Pancreas (tissue), 10 donors: ENCODE results near the gene PPP1R3D. TPM values are rescaled to one million over a fixed set of nuclear protein-coding genes. Genes with fewer than 3 reads are reported as not detected.

Source experiments
- ATAC-seq, 4 donors: fragments of 200-7000 bp; cut with Tn5 transposase; one replicate each; pipeline versions ENCODE4 v1.8.0 to v1.9.1; 2020; ENCODE audit warnings: mild to moderate bottlenecking in 4 of 4, moderate library complexity in 4 of 4
- DNase-seq, 6 donors: peaks; one replicate each; pipeline ENCODE4 v3.0.0-alpha.2; 2020
- FAIRE-seq: peaks from 2 replicates; lab custom pipeline; 2012; peaks lifted over from hg19 to GRCh38; lab: Jason Lieb, UNC
- H3K27ac ChIP-seq, 4 donors: fragments of 200-600 bp; sonication (generic); 1 replicate in 3 of 4; 2 replicates in 1 of 4; pipeline versions ENCODE4 v1.5.0 to v1.8.0; 2020
- H3K27me3 ChIP-seq, 4 donors: fragments of 200-600 bp; one replicate each; pipeline ENCODE4 v1.8.0; 2021
- H3K36me3 ChIP-seq, 3 donors: fragments of 200-600 bp; sonication (generic) in 1 of 3; one replicate each; pipeline versions ENCODE4 v1.5.0 to v1.8.0; 2020 to 2021
- H3K4me1 ChIP-seq, 3 donors: fragments of 200-600 bp; one replicate each; pipeline ENCODE4 v1.8.0; 2021
- H3K4me3 ChIP-seq, 4 donors: fragments of 200-600 bp; sonication (generic) in 2 of 4; one replicate each; pipeline versions ENCODE4 v1.5.0 to v1.8.0; 2020 to 2021
- H3K9me3 ChIP-seq, 4 donors: fragments of 200-600 bp; one replicate each; pipeline ENCODE4 v1.8.0; 2021
- WGBS, 2 donors: extraction: QIAGEN DNeasy Blood & Tissue Kit; methylation state at CpG; one replicate each; pipeline ENCODE4 v1.1.7; 2013; 5-methylcytosine and 5-hydroxymethylcytosine counted together
- intact Hi-C, 3 donors: fragments of 100-400 bp; cut with DNase I; formaldehyde crosslinking; loops; one replicate each; pipeline versions ENCODE4 v1.11.1 to v1.14.2; 2022
- polyA plus RNA-seq, 2 donors: library from polyadenylated mRNA; stranded (reverse); fragments of 200-250 nt; gene quantifications; one replicate each; pipeline ENCODE4 v1.2.3, GENCODE V29; 2013
- total RNA-seq, 6 donors: library from RNA; stranded (reverse); fragmentation: NEBNext Ultra II Directional in 4 of 6; extraction: Animal tissue kit (Norgen Biotek cat#: 25700) in 4 of 6; gene quantifications; one replicate each; pipeline versions ENCODE4 v1.2.1 to v1.2.4, GENCODE V29; 2021 to 2023
- TF ChIP-seq, protein P1 (sequence below), 4 donors: fragments of 200-600 bp; sonication (generic) in 3 of 4; IDR thresholded peaks; one replicate each; pipeline versions ENCODE4 v1.5.0 to v1.8.0; 2021; ENCODE audit warnings: antibody characterized with exemption in 4 of 4
- donor health status: healthy with polysubstance abuse.
- donor health status: DM: no; HTN: no; CAD: no; lungs with moderate emphysema.
- donor health status: DM: no; HTN: no; CAD: no.
- donor health status: control.
- donor health status: control.
- donor health status: Bipolar disorder and iron deficiency.
- donor health status: DM: yes; HTN: yes; CAD: no.
- donor health status: DM: no; HTN: no; CAD: no.
- donor health status: DM: no; HTN: no; CAD: no.
- donor health status: DM: yes; HTN: yes; CAD: no.

The PPP1R3D gene
- total and polyA plus RNA-seq, 8 donors, result 1.4 to 6.3 (median 3.6) TPM

DNA sequence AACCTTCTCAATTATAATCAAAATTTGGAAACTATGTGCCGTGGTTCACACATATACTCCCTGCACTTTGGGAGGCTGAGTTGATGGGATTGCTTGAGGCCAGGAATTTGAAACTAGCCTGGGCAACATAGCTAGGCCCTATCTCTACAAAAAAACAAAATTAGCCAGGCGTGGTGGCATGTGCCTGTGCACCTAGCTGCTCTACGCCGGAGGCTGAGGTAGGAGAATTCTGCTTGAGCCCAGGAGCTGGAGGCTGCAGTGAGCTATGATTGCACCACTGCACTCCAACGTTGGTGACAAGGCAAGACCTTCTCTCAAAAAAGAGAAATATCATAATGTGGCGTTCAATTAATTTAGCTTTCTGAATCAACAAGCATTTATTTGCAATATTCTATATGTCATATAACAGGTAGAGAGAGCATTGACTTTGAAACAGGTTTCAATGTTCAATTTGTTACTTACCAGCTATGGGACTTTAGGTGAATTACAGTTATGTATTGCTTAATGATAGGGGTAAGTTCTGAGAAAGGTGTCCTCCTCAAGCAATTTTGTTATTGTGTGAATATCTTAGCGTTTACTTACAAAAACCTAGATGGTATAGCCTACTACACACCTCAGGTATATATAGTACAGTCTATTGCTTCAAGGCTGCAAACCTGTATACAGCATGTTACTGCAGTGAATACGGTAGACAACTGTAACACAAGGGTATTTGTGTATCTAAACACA, 4.5 kb downstream of the PPP1R3D start:
- Histone ChIP-seq H3K36me3 (no peaks in the 10 kb centered on the region), H3K27me3 (no peaks in the 10 kb centered on the region), H3K9me3 (no peaks in the 10 kb centered on the region), H3K4me1 (peaks cover 5 to 35% (median 15%) of the 10 kb centered on the region in 3 donors), H3K27ac (no peak overlapping the region), H3K4me3 (no peak overlapping the region)
- intact Hi-C loops, result no loop called here
- FAIRE-seq (no peak), ATAC-seq (no peak), DNase-seq (no peak)
- TF ChIP-seq, protein P1, sequence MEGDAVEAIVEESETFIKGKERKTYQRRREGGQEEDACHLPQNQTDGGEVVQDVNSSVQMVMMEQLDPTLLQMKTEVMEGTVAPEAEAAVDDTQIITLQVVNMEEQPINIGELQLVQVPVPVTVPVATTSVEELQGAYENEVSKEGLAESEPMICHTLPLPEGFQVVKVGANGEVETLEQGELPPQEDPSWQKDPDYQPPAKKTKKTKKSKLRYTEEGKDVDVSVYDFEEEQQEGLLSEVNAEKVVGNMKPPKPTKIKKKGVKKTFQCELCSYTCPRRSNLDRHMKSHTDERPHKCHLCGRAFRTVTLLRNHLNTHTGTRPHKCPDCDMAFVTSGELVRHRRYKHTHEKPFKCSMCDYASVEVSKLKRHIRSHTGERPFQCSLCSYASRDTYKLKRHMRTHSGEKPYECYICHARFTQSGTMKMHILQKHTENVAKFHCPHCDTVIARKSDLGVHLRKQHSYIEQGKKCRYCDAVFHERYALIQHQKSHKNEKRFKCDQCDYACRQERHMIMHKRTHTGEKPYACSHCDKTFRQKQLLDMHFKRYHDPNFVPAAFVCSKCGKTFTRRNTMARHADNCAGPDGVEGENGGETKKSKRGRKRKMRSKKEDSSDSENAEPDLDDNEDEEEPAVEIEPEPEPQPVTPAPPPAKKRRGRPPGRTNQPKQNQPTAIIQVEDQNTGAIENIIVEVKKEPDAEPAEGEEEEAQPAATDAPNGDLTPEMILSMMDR (IDR thresholded peaks at IDR 0.05), result no peak
- 85 to 90% methylated on average over 8 of the region's 8 CpGs for WGBS, 2 donors

DNA sequence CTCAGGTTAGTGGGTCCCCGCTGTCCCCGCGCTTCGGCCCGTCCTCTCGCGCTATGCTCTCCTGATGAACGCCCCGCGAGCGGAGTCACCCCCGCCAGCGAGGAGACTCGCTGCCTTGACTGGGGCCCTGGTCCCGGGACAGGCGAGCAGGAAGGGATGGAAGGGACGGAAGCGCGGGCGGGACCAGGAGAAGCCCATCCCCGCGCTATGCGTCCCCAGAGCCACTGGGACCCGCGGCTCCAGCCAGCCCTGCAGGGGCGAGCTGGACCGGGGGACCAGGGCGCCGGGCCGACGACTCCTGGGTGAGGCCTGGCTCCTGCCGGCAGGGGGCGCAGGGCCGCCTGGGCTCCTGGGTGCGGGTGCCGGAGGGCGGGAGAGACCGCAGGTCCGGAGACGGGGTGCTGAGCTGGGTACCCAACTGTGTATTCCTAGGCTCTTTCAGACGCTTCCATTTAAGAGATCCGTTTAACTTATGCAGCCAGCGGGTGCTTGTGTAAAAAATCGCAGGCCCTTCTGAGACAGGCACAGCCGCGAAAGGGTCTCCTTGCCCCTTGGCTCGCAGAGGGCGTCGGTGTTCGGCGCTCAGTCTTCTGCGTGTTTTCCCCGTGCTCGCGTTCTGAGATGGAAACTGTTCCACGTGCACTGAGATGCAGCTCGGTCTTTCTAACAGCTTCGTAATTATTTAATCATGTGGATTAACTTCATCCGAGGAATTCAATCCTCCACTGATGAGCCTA, 6.1 kb downstream of the PPP1R3D start:
- Histone ChIP-seq H3K9me3 (no peaks in the 10 kb centered on the region), H3K27me3 (no peaks in the 10 kb centered on the region), H3K4me3 (peak overlapping the region; percentile 63 to 97 (median 72)), H3K27ac (peak overlapping the region; percentile 25 to 74 (median 62)), H3K4me1 (peaks cover 5 to 31% (median 15%) of the 10 kb centered on the region in 3 donors), H3K36me3 (no peaks in the 10 kb centered on the region)
- intact Hi-C loops, result no loop called here
- DNase-seq, result peak; percentile 72 to 96 (median 83)
- 2% methylated on average over 53 to 59 of the region's 59 CpGs for WGBS, 2 donors
- TF ChIP-seq, protein P1 (IDR thresholded peaks at IDR 0.05), result peak; percentile 87 to 98 (median 93)
- FAIRE-seq, result no peak
- ATAC-seq, result peak; percentile 93 to 97 (median 94)

DNA sequence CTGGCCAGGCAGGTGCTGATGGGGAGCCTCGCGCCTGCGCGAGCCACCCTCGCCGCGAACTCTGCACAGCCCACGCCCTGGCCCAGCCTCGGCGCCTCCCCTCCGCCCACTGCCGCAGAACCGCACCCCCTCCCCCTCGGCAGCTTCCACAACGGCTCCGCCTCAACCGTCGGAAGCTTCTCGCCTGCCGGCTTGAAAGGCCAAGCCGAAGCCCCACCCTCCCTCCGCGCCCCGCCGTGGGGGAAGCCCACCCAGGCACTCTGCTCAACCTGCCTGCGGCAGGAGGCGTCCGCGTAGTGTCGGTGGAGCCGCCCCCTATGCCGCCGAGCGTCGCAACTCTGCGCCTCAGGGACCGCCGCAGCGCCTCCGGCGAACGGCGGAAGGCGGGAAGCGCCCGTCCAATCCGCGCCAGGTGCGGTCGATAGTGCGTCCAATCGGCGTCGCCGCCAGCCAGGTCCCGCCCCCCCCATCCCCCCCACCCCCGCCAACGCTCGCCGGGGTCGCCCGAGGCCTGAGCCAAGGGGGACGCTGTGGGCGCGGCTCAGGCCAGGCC, 6.7 kb downstream of the PPP1R3D start, which contains the start of gene SYCP2:
SYCP2 (minus strand) TSS at position 342 of the 553 bp plus-strand sequence. CDS start 11,224 bp downstream, outside the sequence.
- H3K27ac ChIP-seq, result peak within 1 kb of the TSS; percentile 25 to 74 (median 62)
- FAIRE-seq (no peak), DNase-seq (peak; percentile 63 to 88 (median 72)), ATAC-seq (peak; percentile 82 to 87 (median 86))
- H3K4me3 ChIP-seq, result peak within 1 kb of the TSS; percentile 63 to 97 (median 72)
- peaks cover 2 to 30% (median 16%) of the 10 kb centered on the region in 3 donors for H3K4me1 ChIP-seq
- H3K9me3 ChIP-seq, result no peaks in the 10 kb centered on the region
- H3K36me3 ChIP-seq, result no peaks in the 10 kb centered on the region
- no peaks in the 10 kb centered on the region for H3K27me3 ChIP-seq
- TF ChIP-seq, protein P1 (IDR thresholded peaks at IDR 0.05), result no peak
- 17 to 18% methylated on average over 54 to 65 of the region's 65 CpGs for WGBS, 2 donors
- intact Hi-C loops, result no loop called here

DNA sequence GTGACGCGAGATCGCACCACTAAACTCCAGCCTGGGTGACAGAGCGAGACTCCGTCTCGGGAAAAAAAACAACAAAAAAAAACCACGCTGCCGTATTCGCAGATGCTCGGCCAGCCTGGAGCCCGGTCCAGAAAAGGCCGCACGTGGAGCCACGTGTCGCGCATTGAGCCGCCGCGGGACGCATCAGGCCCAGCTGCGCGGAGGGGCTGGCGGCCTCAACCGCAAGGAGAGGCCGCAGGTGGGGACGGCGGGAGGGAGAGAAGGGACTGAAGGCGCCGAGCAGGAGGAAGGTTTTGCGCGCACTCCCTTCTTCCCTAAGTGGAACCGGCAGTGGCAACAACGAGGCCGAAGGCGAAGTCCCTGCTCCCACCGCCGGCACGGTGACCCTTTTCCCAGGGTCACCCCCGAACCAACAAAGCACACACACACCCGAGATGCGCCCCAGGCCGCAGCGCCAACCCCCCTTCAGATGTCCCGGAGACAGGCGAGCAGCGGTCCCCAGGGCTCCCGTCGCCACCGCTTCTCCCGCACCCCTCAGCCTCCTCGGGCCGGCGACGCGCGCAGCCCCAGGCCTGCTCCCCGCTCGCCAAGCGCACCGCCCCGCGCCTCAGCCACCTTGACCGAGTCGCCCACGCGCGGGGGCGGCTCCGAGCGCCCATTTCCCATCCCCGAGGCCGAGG, 7.3 kb downstream of the PPP1R3D start:
- no peaks in the 10 kb centered on the region for H3K9me3 ChIP-seq
- intact Hi-C loops, result no loop called here
- peak overlapping the region in 3 of 4 donors; percentile 63 to 79 (median 66) for H3K4me3 ChIP-seq
- peak overlapping the region in 1 of 4 donors; percentile 70 for H3K27ac ChIP-seq
- ATAC-seq (no peak), FAIRE-seq (no peak), DNase-seq (peak in 1 of 6 donors; percentile 70)
- 85 to 87% methylated on average over 68 to 72 of the region's 72 CpGs for WGBS, 2 donors
- H3K4me1 ChIP-seq, result peaks cover 0 to 30% (median 15%) of the 10 kb centered on the region in 3 donors
- no peaks in the 10 kb centered on the region for H3K27me3 ChIP-seq
- TF ChIP-seq, protein P1 (IDR thresholded peaks at IDR 0.05), result no peak
- H3K36me3 ChIP-seq, result no peaks in the 10 kb centered on the region
